K562 (cell line): ENCODE data around the gene CCDC61. TPM values are rescaled to one million over a fixed set of nuclear protein-coding genes. Genes with fewer than 3 reads are reported as not detected.
A peak's percentile ranks its signal among the peaks of the same experiment; 100 is the strongest.

Source experiments
- ATAC-seq: fragments of 200-7000 bp; cut with Tn5 transposase; 3 replicates; pipeline ENCODE4 v1.9.1; 2020; ENCODE audit warnings: moderate library complexity
- BruUV-seq: library from RNA; stranded (reverse); fragments of 400-500 nt; replicated peaks from 2 replicates; lab custom pipeline; 2021; lab: Mats Ljungman, UMichigan
- CTCF ChIA-PET: fragments of 300-600 bp; formaldehyde crosslinking; extraction: SDS; loops from one replicate; lab custom pipeline; 2021; ENCODE audit warnings: low intra/inter-chr PET ratio; lab: Yijun Ruan, JAX
- POLR2A ChIA-PET: fragments of 300-600, 350-650 bp; sonication (Branson Sonifier 250); formaldehyde crosslinking; extraction: SDS; loops from one replicate; lab custom pipeline; 2021; ENCODE audit warnings: antibody characterized with exemption, inconsistent platforms; lab: Yijun Ruan, JAX
- DNase-seq, 4 experiments: peaks; one replicate each; pipeline versions ENCODE4 v3.0.0 to v3.0.0-alpha.2; 2011 to 2018; ENCODE audit warnings: low spot score in 3 of 4, mixed read lengths in 3 of 4; ENCODE audit errors: extremely low read depth in 1 of 4
- FAIRE-seq: peaks from 2 replicates; lab custom pipeline; 2011; peaks lifted over from hg19 to GRCh38; lab: Jason Lieb, UNC
- H2AFZ ChIP-seq: 2 replicates; pipeline ENCODE4 v1.6.0; 2011; ENCODE audit warnings: low read depth, low read length, control low read depth, inconsistent platforms
- H3K27ac ChIP-seq: fragments of 200-600 bp; 3 replicates; pipeline ENCODE4 v1.8.0; 2011; ENCODE audit warnings: low read depth, mild to moderate bottlenecking, control low read depth, inconsistent platforms, low read length, moderate library complexity, mixed read lengths; ENCODE audit errors: extremely low read depth
- H3K27me3 ChIP-seq, 2 experiments: fragments of 300-600 bp in 1 of 2; 2 replicates in 1 of 2; 3 replicates in 1 of 2; pipeline versions ENCODE4 v1.6.0 to v1.8.0; 2011; ENCODE audit warnings: inconsistent platforms in 2 of 2, low read length in 2 of 2, mild to moderate bottlenecking in 1 of 2, mixed read lengths in 1 of 2, moderate library complexity in 1 of 2; ENCODE audit not compliant: control insufficient read depth in 2 of 2, insufficient read depth in 2 of 2
- H3K36me3 ChIP-seq: fragments of 300-600 bp; 3 replicates; pipeline ENCODE4 v1.8.0; 2011; ENCODE audit warnings: mild to moderate bottlenecking, low read length, inconsistent platforms; ENCODE audit not compliant: control insufficient read depth, insufficient read depth
- H3K4me1 ChIP-seq, 2 experiments: fragments of 200-600 bp in 1 of 2; replicated peaks in 1 of 2; 2 replicates in 1 of 2; 3 replicates in 1 of 2; pipeline versions ENCODE4 v1.5.1 to v1.8.0; 2011; ENCODE audit warnings: inconsistent platforms in 2 of 2, low read length in 2 of 2, mild to moderate bottlenecking in 1 of 2, mixed read lengths in 1 of 2, moderate library complexity in 1 of 2; ENCODE audit not compliant: control insufficient read depth in 2 of 2, insufficient read depth in 2 of 2
- H3K4me2 ChIP-seq: 2 replicates; pipeline ENCODE4 v1.6.1; 2011; ENCODE audit warnings: low read length, control low read depth, inconsistent platforms, mixed read lengths; ENCODE audit not compliant: insufficient read depth
- H3K4me3 ChIP-seq: fragments of 200-600 bp; sonication (generic), shearing (Covaris generic); 2 replicates; pipeline ENCODE4 v1.5.1; 2016; ENCODE audit warnings: control low read depth, inconsistent platforms
- H3K79me2 ChIP-seq: fragments of 200-600 bp; 3 replicates; pipeline ENCODE4 v1.8.0; 2011; ENCODE audit warnings: low read length, inconsistent platforms; ENCODE audit not compliant: control insufficient read depth, insufficient read depth
- H3K9ac ChIP-seq, 2 experiments: 2 replicates each; pipeline versions ENCODE4 v1.6.0 to v1.6.1; 2011; ENCODE audit warnings: low read depth in 2 of 2, low read length in 2 of 2, control low read depth in 1 of 2, inconsistent platforms in 1 of 2, mild to moderate bottlenecking in 1 of 2, mixed read lengths in 1 of 2; ENCODE audit not compliant: insufficient read depth in 1 of 2
- H3K9me1 ChIP-seq: one replicate; pipeline ENCODE4 v1.6.0; 2011; ENCODE audit warnings: inconsistent platforms, mild to moderate bottlenecking, low read length, moderate library complexity; ENCODE audit not compliant: control insufficient read depth, insufficient read depth
- H3K9me3 ChIP-seq: replicated peaks from 2 replicates; pipeline ENCODE4 v1.5.1; 2011; ENCODE audit warnings: low read depth, low read length, inconsistent platforms; ENCODE audit not compliant: control insufficient read depth, insufficient read depth
- H4K20me1 ChIP-seq: replicated peaks from 2 replicates; pipeline ENCODE4 v1.6.1; 2011; ENCODE audit warnings: low read length, inconsistent platforms, mixed read lengths; ENCODE audit not compliant: control insufficient read depth, insufficient read depth
- CHD2 ChIP-seq: IDR thresholded peaks from 2 replicates; pipeline ENCODE4 v1.6.1; 2011; ENCODE audit warnings: low read depth, low read length
- DNMT1 ChIP-seq: fragments of 450-650 bp; IDR thresholded peaks from 2 replicates; pipeline ENCODE4 v1.6.1; 2016; ENCODE audit warnings: antibody characterized with exemption, mild to moderate bottlenecking
- ETV1 ChIP-seq: fragments of 450-650 bp; conservative IDR thresholded peaks from 2 replicates; pipeline ENCODE4 v1.6.1; 2016; ENCODE audit warnings: missing genetic modification characterization, control low read depth, low read depth, missing compliant biosample characterization
- FOSL1 ChIP-seq: fragments of 200-800 bp; sonication (Bioruptor generic); conservative IDR thresholded peaks from 2 replicates; pipeline ENCODE4 v1.6.1; 2016; ENCODE audit warnings: missing genetic modification characterization, missing compliant biosample characterization
- MYC ChIP-seq, 2 experiments: fragments of 250-450 bp in 1 of 2; sonication (Bioruptor Pico) in 1 of 2; IDR thresholded peaks; 2 replicates each; pipeline versions ENCODE4 v1.5.1 to v1.6.1; 2012 to 2021; ENCODE audit warnings: low read depth in 2 of 2, borderline replicate concordance in 1 of 2, improper control_type of control experiment in 1 of 2, low read length in 1 of 2, mild to moderate bottlenecking in 1 of 2, moderate library complexity in 1 of 2
- RBM34 ChIP-seq: fragments of 200-400 bp; formaldehyde crosslinking; IDR thresholded peaks from 2 replicates; pipeline ENCODE4 v1.6.1; 2018; ENCODE audit warnings: low read length, borderline replicate concordance; ENCODE audit not compliant: insufficient read depth
- RBM39 ChIP-seq: fragments of 200-400 bp; formaldehyde crosslinking; optimal IDR thresholded peaks from 2 replicates; pipeline ENCODE3; 2018; ENCODE audit warnings: low read depth, low read length
- SLC30A9 ChIP-seq: fragments of 250-450 bp; sonication (Bioruptor Pico); IDR thresholded peaks from 2 replicates; pipeline ENCODE4 v1.8.0; 2022; ENCODE audit warnings: mild to moderate bottlenecking, moderate library complexity
- ZNF778 ChIP-seq: fragments of 450-650 bp; formaldehyde crosslinking; IDR thresholded peaks from 2 replicates; pipeline ENCODE4 v1.4.0; 2020; ENCODE audit warnings: mild to moderate bottlenecking, moderate library complexity
- WGBS: fragments of 100-300 bp; shearing (Covaris generic); methylation state at CpG from one replicate; pipeline ENCODE4 v1.1.6; 2016; ENCODE audit warnings: low coverage, mixed read lengths; ENCODE audit not compliant: insufficient coverage; ENCODE audit errors: missing lambda C conversion rate; 5-methylcytosine and 5-hydroxymethylcytosine counted together
- in situ Hi-C: fragments of 300-500 bp; cut with MboI; formaldehyde crosslinking; loops from 4 replicates; pipeline ENCODE4 v1.15.0; 2018; ENCODE audit warnings: inconsistent platforms, mixed read lengths
- intact Hi-C: fragments of 100-400 bp; cut with micrococcal nuclease; formaldehyde crosslinking; loops from 2 replicates; pipeline ENCODE4 v1.14.2; 2022
- polyA plus RNA-seq, 8 experiments: library from polyadenylated mRNA; depleted of rRNA in 4 of 8; stranded (reverse) in 5 of 8; unstranded in 3 of 8; fragments of >200 nt; fragmentation: Nextera tagmentation in 2 of 8; fragmentation: Illumina TruSeq in 1 of 8; extraction: Ambion mirVana in 2 of 8; extraction: Trizol in 1 of 8; gene quantifications; 2 replicates each; pipeline versions ENCODE4 v1.2.1 to v1.2.3, GENCODE V29; 2011 to 2014; ENCODE audit warnings: inconsistent platforms in 1 of 8, missing spikeins in 1 of 8
- total RNA-seq, 7 experiments: library from RNA; depleted of rRNA in 6 of 7; stranded (reverse); fragments of >200 nt in 6 of 7; fragmentation: Illumina TruSeq in 2 of 7; extraction: Trizol in 2 of 7; gene quantifications; 2 replicates each; pipeline versions ENCODE4 v1.2.1 to v1.2.3, GENCODE V29; 2011 to 2021; ENCODE audit warnings: low replicate concordance in 1 of 7
- TF ChIP-seq, protein P1 (sequence below), 2 experiments: IDR thresholded peaks; 2 replicates each; pipeline ENCODE4 v1.6.1; 2012; ENCODE audit warnings: improper control_type of control experiment in 2 of 2, low read depth in 2 of 2, low read length in 2 of 2, borderline replicate concordance in 1 of 2
- TF ChIP-seq, protein P2 (sequence below): fragments of 450-650 bp; IDR thresholded peaks from 2 replicates; pipeline ENCODE4 v1.6.1; 2016; ENCODE audit warnings: low read depth

CCDC61 gene
- total and polyA plus RNA-seq, 9 of the 15 experiments (the other 6 are each of a cell fraction or from before 2014, with no cell fraction given) = 0.07 to 27.0 (median 10.3) TPM

DNA sequence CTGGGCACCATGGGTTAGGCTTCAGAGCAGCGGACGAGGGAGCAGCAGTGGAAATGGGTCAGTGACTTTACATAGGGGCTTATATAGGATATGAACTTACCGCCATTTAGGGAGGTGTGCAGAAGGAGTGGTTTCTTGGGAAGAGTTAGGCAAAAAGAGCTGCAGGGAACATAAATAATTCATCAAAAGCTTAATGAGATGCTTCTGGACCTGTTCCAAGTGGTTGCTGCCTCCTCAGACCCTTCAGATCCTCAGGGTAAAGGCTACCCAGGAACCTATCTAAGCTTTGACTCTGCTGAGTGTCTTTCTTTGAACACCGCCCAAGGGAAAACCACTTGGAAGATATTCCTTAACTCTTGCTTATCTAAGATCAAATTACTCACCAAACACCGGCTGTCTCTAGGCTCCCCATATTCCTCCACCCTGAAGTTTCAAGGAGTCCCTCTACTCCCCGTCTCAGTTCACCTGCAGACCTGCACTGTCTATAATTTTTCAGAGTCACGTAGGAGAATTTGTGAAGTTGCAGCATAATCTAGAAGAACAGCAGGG, 45.8 kb downstream of the CCDC61 start, which contains the start of gene IGFL4:
Gene IGFL4 (minus strand): TSS at position 51 of the 549 bp plus-strand sequence. CDS start 40 bp downstream, at position 11.
- POLR2A ChIA-PET = interaction anchor here (0.8 kb wide), 1 partner anchor 14 kb away, joined by 3 read pairs; no protein-coding TSS in a partner anchor
- H3K27me3 ChIP-seq = peaks cover 10 to 39% of the 10 kb centered on the region in 2 experiments
- no peaks in the 10 kb centered on the region for H3K9me3 ChIP-seq
- no peak within 1 kb of the TSS for H3K4me2 ChIP-seq
- ATAC-seq = no peak
- FAIRE-seq = no peak
- no peaks in the 10 kb centered on the region for H3K36me3 ChIP-seq
- H3K9ac ChIP-seq = 0 out of 4 replicates have a peak within 1 kb of the TSS, but pooled peaks of 1 of the 2 experiments have one; percentile 1
- H3K27ac ChIP-seq = no peak within 1 kb of the TSS
- H2AFZ ChIP-seq = no peak within 1 kb of the TSS
- H3K4me1 ChIP-seq = peaks cover 0 to 8% of the 10 kb centered on the region in 2 experiments; a peak in 1 of 5 replicates
- intact Hi-C loops = no loop called here
- peak in 1 of 4 experiments; percentile 14 for DNase-seq
- in situ Hi-C loops = no loop called here
- H3K4me3 ChIP-seq = no peak within 1 kb of the TSS
- no peaks in the 10 kb centered on the region for H3K79me2 ChIP-seq
- CTCF ChIA-PET = interaction anchor here (0.6 kb wide), 2 partner anchors 12 to 86 kb away, joined by 3 to 5 read pairs; no protein-coding TSS in a partner anchor
- H4K20me1 ChIP-seq = no peaks in the 10 kb centered on the region
- no peaks in the 10 kb centered on the region for H3K9me1 ChIP-seq
- WGBS = 3% methylated on average over 7 of the region's 7 CpGs
- BruUV-seq = no TSS peak
- TF ChIP-seq ZNF778 = no peak
- TF ChIP-seq SLC30A9 = no peak
- peak; percentile 93 for TF ChIP-seq FOSL1 (tag)
- TF ChIP-seq DNMT1 = no peak
- TF ChIP-seq CHD2 = no peak
- no peak for TF ChIP-seq RBM34
- TF ChIP-seq, protein P1, sequence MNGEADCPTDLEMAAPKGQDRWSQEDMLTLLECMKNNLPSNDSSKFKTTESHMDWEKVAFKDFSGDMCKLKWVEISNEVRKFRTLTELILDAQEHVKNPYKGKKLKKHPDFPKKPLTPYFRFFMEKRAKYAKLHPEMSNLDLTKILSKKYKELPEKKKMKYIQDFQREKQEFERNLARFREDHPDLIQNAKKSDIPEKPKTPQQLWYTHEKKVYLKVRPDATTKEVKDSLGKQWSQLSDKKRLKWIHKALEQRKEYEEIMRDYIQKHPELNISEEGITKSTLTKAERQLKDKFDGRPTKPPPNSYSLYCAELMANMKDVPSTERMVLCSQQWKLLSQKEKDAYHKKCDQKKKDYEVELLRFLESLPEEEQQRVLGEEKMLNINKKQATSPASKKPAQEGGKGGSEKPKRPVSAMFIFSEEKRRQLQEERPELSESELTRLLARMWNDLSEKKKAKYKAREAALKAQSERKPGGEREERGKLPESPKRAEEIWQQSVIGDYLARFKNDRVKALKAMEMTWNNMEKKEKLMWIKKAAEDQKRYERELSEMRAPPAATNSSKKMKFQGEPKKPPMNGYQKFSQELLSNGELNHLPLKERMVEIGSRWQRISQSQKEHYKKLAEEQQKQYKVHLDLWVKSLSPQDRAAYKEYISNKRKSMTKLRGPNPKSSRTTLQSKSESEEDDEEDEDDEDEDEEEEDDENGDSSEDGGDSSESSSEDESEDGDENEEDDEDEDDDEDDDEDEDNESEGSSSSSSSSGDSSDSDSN (IDR thresholded peaks at IDR 0.05; ENCODE audit: borderline replicate concordance in 1 of 2, low read depth in 2 of 2, low read length in 2 of 2) = no peak
- TF ChIP-seq, protein P2, sequence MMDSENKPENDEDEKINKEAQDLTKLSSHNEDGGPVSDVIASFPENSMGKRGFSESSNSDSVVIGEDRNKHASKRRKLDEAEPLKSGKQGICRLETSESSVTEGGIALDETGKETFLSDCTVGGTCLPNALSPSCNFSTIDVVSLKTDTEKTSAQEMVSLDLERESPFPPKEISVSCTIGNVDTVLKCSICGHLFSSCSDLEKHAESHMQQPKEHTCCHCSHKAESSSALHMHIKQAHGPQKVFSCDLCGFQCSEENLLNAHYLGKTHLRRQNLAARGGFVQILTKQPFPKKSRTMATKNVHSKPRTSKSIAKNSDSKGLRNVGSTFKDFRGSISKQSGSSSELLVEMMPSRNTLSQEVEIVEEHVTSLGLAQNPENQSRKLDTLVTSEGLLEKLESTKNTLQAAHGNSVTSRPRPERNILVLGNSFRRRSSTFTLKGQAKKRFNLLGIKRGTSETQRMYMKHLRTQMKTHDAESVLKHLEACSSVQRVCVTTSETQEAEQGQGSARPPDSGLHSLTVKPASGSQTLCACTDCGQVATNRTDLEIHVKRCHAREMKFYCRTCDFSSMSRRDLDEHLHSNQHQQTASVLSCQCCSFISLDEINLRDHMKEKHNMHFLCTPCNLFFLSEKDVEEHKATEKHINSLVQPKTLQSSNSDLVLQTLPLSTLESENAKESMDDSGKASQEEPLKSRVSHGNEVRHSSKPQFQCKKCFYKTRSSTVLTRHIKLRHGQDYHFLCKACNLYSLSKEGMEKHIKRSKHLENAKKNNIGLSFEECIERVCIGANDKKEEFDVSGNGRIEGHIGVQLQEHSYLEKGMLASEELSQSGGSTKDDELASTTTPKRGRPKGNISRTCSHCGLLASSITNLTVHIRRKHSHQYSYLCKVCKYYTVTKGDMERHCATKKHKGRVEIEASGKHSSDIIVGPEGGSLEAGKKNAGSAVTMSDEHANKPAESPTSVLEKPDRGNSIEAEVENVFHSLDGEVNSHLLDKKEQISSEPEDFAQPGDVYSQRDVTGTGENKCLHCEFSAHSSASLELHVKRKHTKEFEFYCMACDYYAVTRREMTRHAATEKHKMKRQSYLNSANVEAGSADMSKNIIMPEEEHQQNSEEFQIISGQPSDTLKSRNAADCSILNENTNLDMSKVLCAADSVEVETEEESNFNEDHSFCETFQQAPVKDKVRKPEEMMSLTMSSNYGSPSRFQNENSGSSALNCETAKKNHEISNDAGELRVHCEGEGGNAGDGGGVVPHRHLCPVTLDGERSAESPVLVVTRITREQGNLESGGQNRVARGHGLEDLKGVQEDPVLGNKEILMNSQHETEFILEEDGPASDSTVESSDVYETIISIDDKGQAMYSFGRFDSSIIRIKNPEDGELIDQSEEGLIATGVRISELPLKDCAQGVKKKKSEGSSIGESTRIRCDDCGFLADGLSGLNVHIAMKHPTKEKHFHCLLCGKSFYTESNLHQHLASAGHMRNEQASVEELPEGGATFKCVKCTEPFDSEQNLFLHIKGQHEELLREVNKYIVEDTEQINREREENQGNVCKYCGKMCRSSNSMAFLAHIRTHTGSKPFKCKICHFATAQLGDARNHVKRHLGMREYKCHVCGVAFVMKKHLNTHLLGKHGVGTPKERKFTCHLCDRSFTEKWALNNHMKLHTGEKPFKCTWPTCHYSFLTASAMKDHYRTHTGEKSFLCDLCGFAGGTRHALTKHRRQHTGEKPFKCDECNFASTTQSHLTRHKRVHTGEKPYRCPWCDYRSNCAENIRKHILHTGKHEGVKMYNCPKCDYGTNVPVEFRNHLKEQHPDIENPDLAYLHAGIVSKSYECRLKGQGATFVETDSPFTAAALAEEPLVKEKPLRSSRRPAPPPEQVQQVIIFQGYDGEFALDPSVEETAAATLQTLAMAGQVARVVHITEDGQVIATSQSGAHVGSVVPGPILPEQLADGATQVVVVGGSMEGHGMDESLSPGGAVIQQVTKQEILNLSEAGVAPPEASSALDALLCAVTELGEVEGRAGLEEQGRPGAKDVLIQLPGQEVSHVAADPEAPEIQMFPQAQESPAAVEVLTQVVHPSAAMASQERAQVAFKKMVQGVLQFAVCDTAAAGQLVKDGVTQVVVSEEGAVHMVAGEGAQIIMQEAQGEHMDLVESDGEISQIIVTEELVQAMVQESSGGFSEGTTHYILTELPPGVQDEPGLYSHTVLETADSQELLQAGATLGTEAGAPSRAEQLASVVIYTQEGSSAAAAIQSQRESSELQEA = no peak
- TF ChIP-seq MYC (IDR thresholded peaks at IDR 0.05; ENCODE audit: low read depth, low read length) = no peak
- TF ChIP-seq MYC (CRISPR knock-in tag; IDR thresholded peaks at IDR 0.05; ENCODE audit: borderline replicate concordance, low read depth) = no peak
- no peak for TF ChIP-seq RBM39
- no peak for TF ChIP-seq ETV1
